GM12878 (cell line): Measurements from ENCODE around the gene CASP10. TPM values are rescaled to one million over a fixed set of nuclear protein-coding genes. Genes with fewer than 3 reads are reported as not detected.
A peak's percentile ranks its signal among the peaks of the same experiment; 100 is the strongest.

Source experiments
- ATAC-seq: fragments of 200-7000 bp; cut with Tn5 transposase; 3 replicates; pipeline ENCODE4 v1.9.1; 2020; ENCODE audit warnings: mild to moderate bottlenecking, moderate library complexity
- BruUV-seq: library from RNA; stranded (reverse); fragments of 400-500 nt; replicated peaks from 2 replicates; lab custom pipeline; 2021; lab: Mats Ljungman, UMichigan
- CTCF ChIA-PET: fragments of 300-600 bp; sonication (Branson Sonifier 250); formaldehyde crosslinking; extraction: SDS; loops from one replicate; lab custom pipeline; 2021; ENCODE audit warnings: inconsistent platforms; lab: Yijun Ruan, JAX
- POLR2A ChIA-PET: fragments of 350-600 bp; formaldehyde crosslinking; extraction: SDS; loops from one replicate; lab custom pipeline; 2021; ENCODE audit warnings: inconsistent platforms; lab: Charles Lee
- RAD21 ChIA-PET: fragments of 300-600 bp; sonication (Branson Sonifier 250); formaldehyde crosslinking; loops from one replicate; lab custom pipeline; 2023; ENCODE audit warnings: antibody characterized with exemption; ENCODE audit not compliant: unreplicated experiment; lab: Charles Lee
- SMC1A ChIA-PET: fragments of 300-600 bp; sonication (Branson Sonifier 250); formaldehyde crosslinking; loops from one replicate; lab custom pipeline; 2023; ENCODE audit not compliant: unreplicated experiment, uncharacterized antibody; lab: Charles Lee
- DNase-seq: peaks from one replicate; pipeline ENCODE4 v3.0.0-alpha.2; 2011; ENCODE audit warnings: low read depth, low spot score
- FAIRE-seq: peaks from 3 replicates; lab custom pipeline; 2011; peaks lifted over from hg19 to GRCh38; lab: Jason Lieb, UNC
- H2AFZ ChIP-seq: 2 replicates; pipeline ENCODE4 v1.6.0; 2011; ENCODE audit warnings: low read depth, low read length, control low read depth; ENCODE audit not compliant: control insufficient read depth
- H3K27ac ChIP-seq: 2 replicates; pipeline ENCODE4 v1.5.1; 2011; ENCODE audit warnings: control low read depth; ENCODE audit not compliant: control insufficient read depth, insufficient read depth
- H3K27me3 ChIP-seq, 2 experiments: replicated peaks in 1 of 2; 2 replicates each; pipeline versions ENCODE4 v1.6.0 to v1.6.1; 2011; ENCODE audit warnings: low read length in 1 of 2; ENCODE audit not compliant: control insufficient read depth in 2 of 2, insufficient read depth in 2 of 2
- H3K36me3 ChIP-seq, 2 experiments: 2 replicates each; pipeline ENCODE4 v1.5.1; 2011; ENCODE audit warnings: low read length in 1 of 2; ENCODE audit not compliant: control insufficient read depth in 2 of 2, insufficient read depth in 2 of 2
- H3K4me1 ChIP-seq: 2 replicates; pipeline ENCODE4 v1.6.1; 2011; ENCODE audit warnings: mild to moderate bottlenecking, low read length, moderate library complexity, mixed read lengths; ENCODE audit not compliant: control insufficient read depth, insufficient read depth
- H3K4me2 ChIP-seq: 2 replicates; pipeline ENCODE4 v1.6.0; 2011; ENCODE audit warnings: control low read depth; ENCODE audit not compliant: control insufficient read depth, insufficient read depth
- H3K4me3 ChIP-seq: fragments of 200-600 bp; sonication (generic); 2 replicates; pipeline ENCODE4 v1.5.1; 2016
- H3K79me2 ChIP-seq: 2 replicates; pipeline ENCODE4 v1.6.0; 2011; ENCODE audit warnings: low read length; ENCODE audit not compliant: control insufficient read depth, insufficient read depth
- H3K9ac ChIP-seq: 2 replicates; pipeline ENCODE4 v1.8.0; 2011; ENCODE audit warnings: low read length, control low read depth, mixed read lengths; ENCODE audit not compliant: control insufficient read depth, insufficient read depth
- H3K9me3 ChIP-seq: replicated peaks from 3 replicates; pipeline ENCODE4 v1.5.1; 2011; ENCODE audit warnings: mild to moderate bottlenecking, low read length; ENCODE audit not compliant: control insufficient read depth, insufficient read depth
- H4K20me1 ChIP-seq: 2 replicates; pipeline ENCODE4 v1.6.0; 2011; ENCODE audit not compliant: control insufficient read depth, insufficient read depth
- EGR1 ChIP-seq, 2 experiments: IDR thresholded peaks; 1 replicate in 1 of 2; 2 replicates in 1 of 2; pipeline ENCODE4 v1.6.1; 2011 to 2012; ENCODE audit warnings: low read depth in 2 of 2, low read length in 2 of 2, borderline replicate concordance in 1 of 2, mild to moderate bottlenecking in 1 of 2, moderate library complexity in 1 of 2
- HDAC2 ChIP-seq: fragments of 200-600 bp; sonication (generic); IDR thresholded peaks from 2 replicates; pipeline ENCODE4 v1.6.1; 2017
- HDGF ChIP-seq: fragments of 450-650 bp; IDR thresholded peaks from 2 replicates; pipeline ENCODE4 v1.6.1; 2016; ENCODE audit warnings: antibody characterized with exemption
- MTA2 ChIP-seq: fragments of 450-650 bp; IDR thresholded peaks from 2 replicates; pipeline ENCODE4 v1.6.1; 2016; ENCODE audit warnings: low read depth, mild to moderate bottlenecking, moderate library complexity
- MYB ChIP-seq: fragments of 150-350 bp; IDR thresholded peaks from 2 replicates; pipeline ENCODE4 v1.6.1; 2014; ENCODE audit warnings: mild to moderate bottlenecking, low read depth, low read length, borderline replicate concordance
- NBN ChIP-seq: fragments of 450-650 bp; IDR thresholded peaks from 2 replicates; pipeline ENCODE4 v1.6.1; 2016
- NR2F1 ChIP-seq: fragments of 450-650 bp; conservative IDR thresholded peaks from 2 replicates; pipeline ENCODE4 v1.6.1; 2017; ENCODE audit warnings: mild to moderate bottlenecking
- SREBF1 ChIP-seq: IDR thresholded peaks from 2 replicates; pipeline ENCODE4 v1.6.1; 2012; ENCODE audit warnings: mild to moderate bottlenecking, low read length
- SRF ChIP-seq, 2 experiments: IDR thresholded peaks; 2 replicates each; pipeline ENCODE4 v1.6.1; 2011; ENCODE audit warnings: low read depth in 2 of 2, low read length in 2 of 2, mild to moderate bottlenecking in 1 of 2, moderate library complexity in 1 of 2
- STAT1 ChIP-seq: fragments of 450-650 bp; conservative IDR thresholded peaks from 2 replicates; pipeline ENCODE4 v1.6.1; 2014; ENCODE audit warnings: antibody characterized with exemption, mild to moderate bottlenecking
- SUPT20H ChIP-seq: IDR thresholded peaks from 2 replicates; pipeline ENCODE4 v1.6.1; 2011; ENCODE audit warnings: low read depth, mild to moderate bottlenecking, low read length, moderate library complexity, borderline replicate concordance; ENCODE audit not compliant: control insufficient read depth
- TAF1 ChIP-seq: IDR thresholded peaks from 2 replicates; pipeline ENCODE4 v1.6.1; 2011; ENCODE audit warnings: mild to moderate bottlenecking, low read depth, low read length, borderline replicate concordance
- TCF3 ChIP-seq: IDR thresholded peaks from 2 replicates; pipeline ENCODE4 v1.6.1; 2012; ENCODE audit warnings: low read depth, mild to moderate bottlenecking, low read length, borderline replicate concordance; ENCODE audit not compliant: insufficient read depth
- ZNF622 ChIP-seq: fragments of 450-650 bp; IDR thresholded peaks from 2 replicates; pipeline ENCODE4 v1.6.1; 2017; ENCODE audit warnings: mild to moderate bottlenecking, inconsistent platforms
- WGBS: methylation state at CpG from one replicate; pipeline ENCODE4 v1.1.6; 2016; ENCODE audit warnings: low lambda C conversion rate; ENCODE audit not compliant: insufficient replicate concordance, insufficient coverage; ENCODE audit errors: missing lambda C conversion rate; 5-methylcytosine and 5-hydroxymethylcytosine counted together
- in situ Hi-C: fragments of 300-500 bp; cut with MboI; formaldehyde crosslinking; loops from 9 replicates; pipeline ENCODE4 v1.14.3; 2018; ENCODE audit warnings: mixed read lengths
- intact Hi-C: fragments of 100-400 bp; cut with micrococcal nuclease; formaldehyde crosslinking; loops from one replicate; pipeline ENCODE4 v1.14.2; 2022; ENCODE audit not compliant: unreplicated experiment
- polyA plus RNA-seq, 11 experiments: library from polyadenylated mRNA; depleted of rRNA in 4 of 11; unstranded in 6 of 11; stranded (reverse) in 5 of 11; fragments of >200 nt; fragmentation: Nextera tagmentation in 4 of 11; fragmentation: Illumina TruSeq in 1 of 11; extraction: Ambion mirVana in 4 of 11; extraction: Trizol in 1 of 11; gene quantifications; 1 replicate in 1 of 11; 2 replicates in 10 of 11; pipeline versions ENCODE4 v1.2.1 to v1.2.3, GENCODE V29; 2011 to 2016; ENCODE audit warnings: inconsistent platforms in 2 of 11, missing spikeins in 2 of 11, low read depth in 1 of 11
- total RNA-seq, 4 experiments: library from RNA; depleted of rRNA in 3 of 4; stranded (reverse); fragments of >200 nt in 3 of 4; fragmentation: Illumina TruSeq in 1 of 4; extraction: Trizol in 1 of 4; gene quantifications; 2 replicates each; pipeline versions ENCODE4 v1.2.1 to v1.2.3, GENCODE V29; 2013 to 2021
- TF ChIP-seq, protein P1 (sequence below): fragments of 450-650 bp; formaldehyde crosslinking; IDR thresholded peaks from 2 replicates; pipeline ENCODE4 v1.4.0; 2022; ENCODE audit warnings: mild to moderate bottlenecking, moderate library complexity
- TF ChIP-seq, protein P2 (sequence below): fragments of 450-650 bp; IDR thresholded peaks from 2 replicates; pipeline ENCODE4 v1.6.1; 2016; ENCODE audit warnings: mild to moderate bottlenecking

Gene CASP10
- total and polyA plus RNA-seq, 10 of the 15 experiments (the other 5 are each of a cell fraction or from before 2014, with no cell fraction given), result 7.2 to 14.1 (median 10.8) TPM

DNA sequence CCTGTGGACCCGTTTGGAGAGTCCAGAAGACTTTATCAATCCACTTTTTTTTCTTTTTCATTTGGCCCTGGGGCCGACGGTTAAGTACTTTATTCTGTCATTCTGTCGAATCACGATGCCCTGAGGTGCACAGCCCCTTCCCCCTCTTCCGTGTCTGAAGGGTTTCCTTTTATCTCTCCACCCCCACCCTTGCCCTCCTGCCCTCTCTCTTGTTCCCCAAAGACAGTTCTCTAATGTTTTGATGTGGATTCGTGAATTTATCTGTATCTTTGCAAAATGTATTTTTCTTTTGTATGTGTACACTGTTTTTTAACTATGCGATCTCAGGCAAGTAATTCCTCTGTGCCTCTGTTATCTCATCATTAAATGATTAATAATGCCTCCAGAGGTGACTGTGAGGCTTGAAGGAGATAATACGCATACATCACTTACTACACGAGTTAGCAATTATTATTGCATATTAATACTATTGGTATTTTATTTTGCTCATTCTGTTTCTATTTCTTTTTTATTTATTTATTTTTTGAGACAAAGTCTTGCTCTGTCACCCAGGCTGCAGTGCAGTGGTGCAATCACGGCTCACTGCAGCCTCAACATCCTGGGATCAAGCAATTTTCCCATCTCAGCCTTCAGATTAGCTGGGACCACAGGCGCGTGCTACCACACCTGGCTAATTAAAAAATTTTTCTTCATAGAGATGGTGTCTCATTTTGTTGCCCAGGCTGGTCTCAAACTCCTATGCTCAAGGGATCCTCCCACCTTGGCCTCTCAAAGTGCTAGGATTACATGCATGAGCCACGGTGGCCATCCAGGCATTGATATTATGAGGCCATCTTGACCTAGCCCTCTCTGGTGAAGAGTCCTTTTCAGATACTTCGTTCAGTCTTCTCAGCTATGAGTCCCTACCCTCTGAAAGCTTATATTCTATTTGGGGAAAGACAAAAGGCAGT is 76.0 kb downstream of the CASP10 start:
- ATAC-seq (peak; percentile 29), DNase-seq (no peak), FAIRE-seq (no peak)
- H3K36me3 ChIP-seq, result no peaks in the 10 kb centered on the region; a peak in 3 of 4 replicates
- H3K9me3 ChIP-seq, result no peaks in the 10 kb centered on the region; the same call in 2 of the 3 replicates
- peak overlapping the region; percentile 99 for H3K27ac ChIP-seq
- H4K20me1 ChIP-seq, result no peaks in the 10 kb centered on the region
- peak overlapping the region; percentile 76 for H3K9ac ChIP-seq
- ChIA-PET POLR2A (interaction anchor here (0.7 to 5.1 kb wide), 4 partner anchors 21 to 142 kb away, joined by 3 to 33 read pairs (median 4); no protein-coding TSS in a partner anchor), RAD21 (interaction anchor here (0.8 to 6.4 kb wide), 7 partner anchors 10 to 546 kb away, joined by 3 to 79 read pairs (median 5); partner anchors contain the start of gene CASP10), CTCF (interaction anchor here (1.2 to 7.1 kb wide), 6 partner anchors 22 to 106 kb away, joined by 5 to 85 read pairs (median 20); partner anchors contain the start of gene CASP10), SMC1A (interaction anchor here (0.6 to 10.5 kb wide), 12 partner anchors 7 to 189 kb away, joined by 3 to 87 read pairs (median 8); partner anchors contain the start of gene CASP10)
- peak overlapping the region; percentile 97 for H3K4me2 ChIP-seq
- H3K4me3 ChIP-seq, result peak overlapping the region; percentile 62
- intact Hi-C loops (loop anchor here (1.0 to 5.0 kb wide), 2 partner anchors 23 to 193 kb away; partner anchors contain the start of genes STRADB and TRAK2), in situ Hi-C loops (no loop called here)
- WGBS, result 24% methylated on average over 15 of the region's 15 CpGs
- H3K27me3 ChIP-seq, result no peaks in the 10 kb centered on the region
- H3K79me2 ChIP-seq, result peaks cover 9% of the 10 kb centered on the region
- peak overlapping the region; percentile 76 for H2AFZ ChIP-seq
- BruUV-seq, result no TSS peak
- peaks cover 25% of the 10 kb centered on the region for H3K4me1 ChIP-seq
- TF ChIP-seq, protein P1, sequence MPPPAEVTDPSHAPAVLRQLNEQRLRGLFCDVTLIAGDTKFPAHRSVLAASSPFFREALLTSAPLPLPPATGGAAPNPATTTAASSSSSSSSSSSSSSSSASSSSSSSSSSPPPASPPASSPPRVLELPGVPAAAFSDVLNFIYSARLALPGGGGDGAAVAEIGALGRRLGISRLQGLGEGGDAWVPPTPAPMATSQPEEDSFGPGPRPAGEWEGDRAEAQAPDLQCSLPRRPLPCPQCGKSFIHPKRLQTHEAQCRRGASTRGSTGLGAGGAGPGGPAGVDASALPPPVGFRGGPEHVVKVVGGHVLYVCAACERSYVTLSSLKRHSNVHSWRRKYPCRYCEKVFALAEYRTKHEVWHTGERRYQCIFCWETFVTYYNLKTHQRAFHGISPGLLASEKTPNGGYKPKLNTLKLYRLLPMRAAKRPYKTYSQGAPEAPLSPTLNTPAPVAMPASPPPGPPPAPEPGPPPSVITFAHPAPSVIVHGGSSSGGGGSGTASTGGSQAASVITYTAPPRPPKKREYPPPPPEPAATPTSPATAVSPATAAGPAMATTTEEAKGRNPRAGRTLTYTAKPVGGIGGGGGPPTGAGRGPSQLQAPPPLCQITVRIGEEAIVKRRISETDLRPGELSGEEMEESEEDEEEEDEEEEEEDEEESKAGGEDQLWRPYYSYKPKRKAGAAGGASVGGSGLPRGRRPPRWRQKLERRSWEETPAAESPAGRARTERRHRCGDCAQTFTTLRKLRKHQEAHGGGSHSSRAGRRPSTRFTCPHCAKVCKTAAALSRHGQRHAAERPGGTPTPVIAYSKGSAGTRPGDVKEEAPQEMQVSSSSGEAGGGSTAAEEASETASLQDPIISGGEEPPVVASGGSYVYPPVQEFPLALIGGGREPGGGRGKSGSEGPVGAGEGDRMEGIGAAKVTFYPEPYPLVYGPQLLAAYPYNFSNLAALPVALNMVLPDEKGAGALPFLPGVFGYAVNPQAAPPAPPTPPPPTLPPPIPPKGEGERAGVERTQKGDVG (CRISPR knock-in tag), result no peak
- TF ChIP-seq EGR1 (IDR thresholded peaks at IDR 0.05; ENCODE audit: borderline replicate concordance in 1 of 2, low read depth in 2 of 2, low read length in 2 of 2) (no peak), MTA2 (0 out of 2 replicates have a peak, but pooled peaks have one; percentile 4), SRF (IDR thresholded peaks at IDR 0.05; ENCODE audit: low read depth in 2 of 2, low read length in 2 of 2) (no peak), NBN (peak; percentile 47; the same call in 1 of the 2 replicates), TCF3 (no peak), ZNF622 (no peak), SUPT20H (no peak), NR2F1 (peak; percentile 73; the same call in 1 of the 2 replicates), TAF1 (no peak), SREBF1 (no peak), HDGF (no peak), STAT1 (0 out of 2 replicates have a peak, but pooled peaks have one; percentile 16), MYB (no peak), HDAC2 (no peak)
- TF ChIP-seq, protein P2, sequence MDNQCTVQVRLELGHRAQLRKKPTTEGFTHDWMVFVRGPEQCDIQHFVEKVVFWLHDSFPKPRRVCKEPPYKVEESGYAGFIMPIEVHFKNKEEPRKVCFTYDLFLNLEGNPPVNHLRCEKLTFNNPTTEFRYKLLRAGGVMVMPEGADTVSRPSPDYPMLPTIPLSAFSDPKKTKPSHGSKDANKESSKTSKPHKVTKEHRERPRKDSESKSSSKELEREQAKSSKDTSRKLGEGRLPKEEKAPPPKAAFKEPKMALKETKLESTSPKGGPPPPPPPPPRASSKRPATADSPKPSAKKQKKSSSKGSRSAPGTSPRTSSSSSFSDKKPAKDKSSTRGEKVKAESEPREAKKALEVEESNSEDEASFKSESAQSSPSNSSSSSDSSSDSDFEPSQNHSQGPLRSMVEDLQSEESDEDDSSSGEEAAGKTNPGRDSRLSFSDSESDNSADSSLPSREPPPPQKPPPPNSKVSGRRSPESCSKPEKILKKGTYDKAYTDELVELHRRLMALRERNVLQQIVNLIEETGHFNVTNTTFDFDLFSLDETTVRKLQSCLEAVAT, result peak; percentile 55; the same call in 1 of the 2 replicates
